HG03039 (cell line): Measurements from ENCODE around the gene SOCS4.

ENCODE experiments used
- ATAC-seq: cut with Tn5 transposase; IDR thresholded peaks from one replicate; pipeline ENCODE4 v1.9.1; 2021; ENCODE audit warnings: mild to moderate bottlenecking, moderate library complexity; ENCODE audit not compliant: unreplicated experiment

The SOCS4 gene

DNA sequence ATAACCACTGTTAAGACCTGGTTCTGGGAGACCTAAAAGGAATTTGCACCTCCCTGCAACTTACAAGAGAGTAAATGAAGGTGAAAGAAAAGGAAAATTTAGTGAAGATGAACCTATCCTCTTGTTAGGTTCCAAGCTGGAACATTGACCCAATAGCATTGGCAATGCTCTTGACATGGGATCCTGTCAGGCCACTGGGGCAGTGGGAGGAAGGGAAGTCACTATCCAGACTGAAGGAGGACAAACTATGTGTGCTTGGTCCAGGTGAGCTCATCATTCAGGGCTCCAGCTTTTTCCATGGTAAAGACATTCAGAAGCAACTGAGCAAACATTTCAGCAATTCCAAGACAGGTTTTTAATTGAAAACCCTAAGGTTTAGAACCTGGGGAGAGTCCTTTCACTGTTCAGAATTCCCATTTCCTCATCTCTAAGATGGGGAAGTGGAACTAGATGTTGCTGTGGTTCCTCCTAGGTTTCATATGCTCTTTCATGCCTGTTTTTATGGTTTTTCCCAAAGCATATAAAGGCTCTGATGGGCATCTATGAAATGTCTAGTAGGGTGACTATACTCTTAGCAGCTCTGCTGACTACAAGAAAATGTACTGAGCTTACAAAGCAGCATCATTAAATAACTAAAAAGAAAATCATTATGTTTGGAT lies 57.5 kb downstream of the SOCS4 start:
- ATAC-seq, result no peak

DNA sequence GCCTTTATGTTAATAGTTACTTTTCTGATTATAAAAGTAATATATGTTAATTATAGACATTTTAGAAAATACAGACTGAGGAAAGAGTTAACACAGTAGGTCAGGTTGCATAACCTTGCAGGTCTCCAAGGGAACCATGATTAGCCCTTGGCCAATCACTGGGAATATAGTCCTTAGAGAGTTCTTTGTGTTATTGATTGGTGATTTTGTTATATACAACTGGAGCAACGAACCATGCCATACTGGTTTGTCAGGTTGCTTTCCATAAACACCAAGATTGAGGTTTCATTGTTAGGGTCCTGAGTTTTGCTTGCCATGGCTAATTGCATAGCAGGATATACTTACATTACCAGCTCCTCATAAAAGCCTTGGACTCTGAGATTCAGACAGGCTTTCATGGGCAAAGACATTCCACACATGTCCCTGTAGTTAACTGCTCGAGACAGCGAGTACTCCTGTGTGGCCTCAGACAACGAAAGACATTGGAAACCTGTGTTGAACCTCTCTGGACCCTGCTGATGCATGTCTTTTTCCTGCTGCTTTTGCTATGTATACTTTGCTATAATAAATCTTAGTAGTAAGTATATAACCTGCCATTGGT lies 58.1 kb downstream of the SOCS4 start:
- no peak for ATAC-seq

DNA sequence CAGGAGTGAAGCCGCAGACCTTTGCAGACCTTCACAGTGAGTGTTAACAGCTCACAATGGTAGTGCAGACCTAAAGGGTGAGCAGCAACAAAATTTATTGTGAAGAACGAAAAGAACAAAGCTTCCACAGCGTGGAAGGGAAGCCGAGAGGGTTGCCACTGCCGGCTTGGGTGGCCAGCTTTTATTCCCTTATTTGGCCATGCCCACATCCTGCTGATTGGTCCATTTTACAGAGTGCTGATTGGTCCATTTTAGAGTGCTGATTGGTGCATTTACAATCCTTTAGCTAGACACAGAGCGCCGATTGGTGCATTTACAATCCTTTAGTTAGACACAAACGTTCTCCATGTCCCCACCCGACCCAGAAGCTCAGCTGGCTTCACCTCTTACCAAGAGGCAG lies 59.9 kb downstream of the SOCS4 start:
- no peak for ATAC-seq

DNA sequence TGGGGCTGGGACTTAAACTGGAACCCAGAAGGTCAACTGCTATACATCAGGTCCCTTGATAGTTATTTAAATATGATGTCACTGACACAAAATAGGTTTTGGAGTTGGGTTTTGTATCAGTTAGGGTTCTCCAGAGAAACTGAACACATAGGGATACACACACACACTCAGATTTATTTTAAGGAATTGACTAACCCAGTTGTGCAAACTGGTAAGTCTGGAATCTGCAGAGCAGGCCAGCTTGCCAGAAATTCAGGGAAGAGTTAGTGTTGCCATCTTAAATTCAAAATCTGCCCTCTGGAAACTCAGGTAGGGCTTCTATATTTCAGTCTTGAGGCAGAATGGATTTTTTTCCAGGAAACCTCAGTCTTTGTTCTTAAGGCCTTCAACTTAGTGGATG lies 61.3 kb downstream of the SOCS4 start:
- no peak for ATAC-seq

DNA sequence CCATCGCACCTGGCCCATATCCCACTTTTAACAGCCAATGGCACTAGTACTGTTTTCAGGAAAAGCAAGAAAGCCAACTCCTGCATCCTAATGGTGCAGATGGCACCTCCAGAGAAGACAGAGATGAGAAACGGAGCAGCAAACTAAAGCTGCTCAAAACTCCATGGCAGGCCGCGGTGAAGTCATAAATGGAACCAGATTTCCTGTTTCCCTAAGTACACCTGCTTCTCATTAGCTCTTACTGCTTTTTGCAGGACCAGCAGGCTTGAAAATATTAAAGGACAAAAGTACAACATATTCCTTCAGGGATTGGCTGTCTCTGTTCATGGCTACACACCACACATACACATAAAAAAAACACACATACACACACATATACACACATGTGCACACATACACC lies 65.3 kb downstream of the SOCS4 start:
- ATAC-seq, result no peak

DNA sequence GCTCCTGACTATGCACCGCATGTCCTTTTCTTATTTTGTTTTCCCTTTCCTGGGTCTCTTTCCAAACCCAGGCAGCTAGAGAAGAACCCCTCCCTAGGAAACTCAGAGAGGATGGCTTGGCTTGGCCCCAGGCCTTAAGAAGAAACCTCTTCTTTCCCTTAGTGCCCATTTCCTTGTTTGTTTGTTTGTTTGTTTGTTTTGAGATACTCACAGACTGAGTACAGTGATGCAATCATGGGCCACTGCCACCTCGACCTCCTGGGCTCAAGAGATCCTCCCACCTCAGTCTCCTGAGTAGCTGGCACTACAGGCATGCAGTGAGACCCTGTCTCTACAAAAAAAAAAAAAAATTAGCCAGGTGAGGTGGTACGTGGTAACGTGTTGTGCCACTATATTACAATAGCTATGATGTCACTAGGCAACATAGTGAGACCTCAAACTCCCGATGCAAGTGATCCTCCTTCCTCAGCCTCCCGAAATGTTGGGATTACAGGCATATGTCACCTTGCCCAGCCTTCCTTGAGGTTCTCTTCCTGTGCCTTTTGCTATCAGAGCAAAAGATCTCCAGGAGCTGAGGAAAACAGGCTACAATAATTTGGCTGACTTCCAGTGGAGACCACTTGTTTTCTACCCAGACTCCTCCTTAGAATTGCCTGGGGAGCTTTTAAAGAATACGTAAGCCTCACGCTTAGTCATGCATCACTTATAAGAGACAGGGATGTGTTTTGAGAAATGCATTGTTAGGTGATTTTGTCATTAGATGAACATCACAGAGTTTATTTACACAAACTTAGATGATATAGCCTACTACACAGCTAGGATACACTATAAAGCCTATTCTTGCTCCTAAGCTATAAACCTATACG lies 67.5 kb downstream of the SOCS4 start:
- no peak for ATAC-seq

DNA sequence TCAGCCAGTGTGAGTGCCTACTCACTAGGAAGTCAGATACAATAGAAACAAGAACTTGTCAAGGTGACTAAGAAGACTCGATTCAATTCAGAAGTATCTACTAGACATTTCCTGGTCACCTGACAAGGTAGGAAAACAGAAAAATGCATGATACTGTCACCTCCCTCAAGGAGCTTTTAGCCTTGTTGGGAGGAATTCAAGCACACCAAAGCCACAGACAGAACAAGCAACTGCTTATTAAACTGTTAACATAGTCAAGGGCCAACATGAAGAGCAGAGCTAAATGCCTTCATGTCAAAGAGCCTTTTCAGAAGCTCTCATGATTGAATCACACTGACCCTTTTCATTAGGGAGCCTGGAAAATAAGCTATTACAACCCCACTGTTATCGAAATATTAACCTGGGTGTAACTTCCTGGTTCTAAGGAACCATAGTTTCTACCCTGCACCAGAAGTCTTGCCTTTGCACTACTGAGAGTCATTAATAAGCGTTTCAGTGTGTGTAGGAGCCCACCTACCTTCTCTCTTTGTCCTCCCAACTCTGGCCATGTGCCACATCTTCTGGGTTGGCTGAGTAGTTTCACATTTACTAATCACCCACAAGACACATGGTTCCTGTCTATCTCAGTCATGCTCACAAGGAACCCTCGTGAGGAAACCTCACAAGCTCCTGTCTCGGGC lies 71.0 kb downstream of the SOCS4 start:
- peak; percentile 57 for ATAC-seq

DNA sequence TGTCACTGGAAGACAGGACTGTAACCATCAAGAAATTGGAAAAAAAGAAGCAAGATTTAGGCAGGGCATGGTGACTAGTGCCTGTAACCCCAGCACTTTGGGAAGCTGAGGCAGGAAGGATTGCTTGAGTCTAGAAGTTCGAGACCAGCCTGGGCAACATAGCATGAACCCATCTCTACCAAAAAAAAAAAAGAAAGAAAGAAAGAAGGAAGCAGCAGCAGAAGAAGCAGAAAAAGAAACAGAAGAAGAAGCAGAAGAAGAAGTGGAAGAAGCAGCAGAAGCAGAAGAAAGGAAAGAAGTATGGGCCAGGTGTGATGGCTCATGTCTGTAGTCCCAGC lies 71.5 kb downstream of the SOCS4 start:
- no peak for ATAC-seq
